Brain microvascular endothelial cell (primary cell): ENCODE results near the gene CAST.

Experiments
- DNase-seq: peaks from one replicate; pipeline ENCODE4 v3.0.0-alpha.2; 2020
- H3K27ac ChIP-seq: fragments of 250-450 bp; sonication (Bioruptor Pico); 2 replicates; pipeline ENCODE4 v1.5.1; 2020; ENCODE audit warnings: mild to moderate bottlenecking, moderate library complexity
- H3K27me3 ChIP-seq: fragments of 250-450 bp; sonication (Bioruptor Pico); replicated peaks from 2 replicates; pipeline ENCODE4 v1.5.1; 2020; ENCODE audit warnings: mild to moderate bottlenecking
- H3K36me3 ChIP-seq: fragments of 250-450 bp; sonication (Bioruptor Pico); replicated peaks from 2 replicates; pipeline ENCODE4 v1.5.1; 2020; ENCODE audit warnings: mild to moderate bottlenecking
- H3K4me3 ChIP-seq: 2 replicates; pipeline ENCODE4 v1.5.1; 2011; ENCODE audit warnings: low read depth, mild to moderate bottlenecking, control low read depth, low read length, moderate library complexity
- in situ Hi-C: cut with HindIII; loops from 2 replicates; pipeline ENCODE4 v1.10.0; 2017; ENCODE audit warnings: low sequenced_read_pairs, low pct_ligation_motif_present
- TF ChIP-seq, protein P1 (sequence below): IDR thresholded peaks from 2 replicates; pipeline ENCODE4 v1.5.1; 2011; ENCODE audit warnings: low read depth, mild to moderate bottlenecking, moderate library complexity, low read length, control low read depth, inconsistent platforms; ENCODE audit errors: missing control alignments

The CAST gene

DNA sequence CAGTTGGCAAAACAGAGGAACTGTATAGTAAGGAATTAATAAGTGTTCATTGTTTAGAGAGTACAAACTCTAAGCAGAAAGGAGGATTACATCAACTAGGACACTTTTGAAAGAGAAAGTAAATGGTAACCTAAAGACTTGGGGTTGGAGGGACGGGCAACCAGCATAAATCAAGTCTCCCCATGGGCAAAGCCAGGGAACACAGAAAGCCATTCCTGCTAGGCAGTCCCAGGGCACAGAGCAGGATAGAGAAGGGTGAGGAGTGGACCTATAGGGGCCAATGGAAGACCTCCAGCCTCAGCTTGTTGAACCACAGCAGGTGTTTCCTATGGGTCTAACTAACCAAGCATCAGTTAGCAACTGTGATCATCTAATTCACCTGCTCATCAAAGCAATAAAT lies 154.8 kb downstream of the CAST start:
- Histone ChIP-seq H3K27ac (no peak overlapping the region), H3K4me3 (no peak overlapping the region), H3K36me3 (no peaks in the 10 kb centered on the region), H3K27me3 (no peaks in the 10 kb centered on the region)
- TF ChIP-seq, protein P1, sequence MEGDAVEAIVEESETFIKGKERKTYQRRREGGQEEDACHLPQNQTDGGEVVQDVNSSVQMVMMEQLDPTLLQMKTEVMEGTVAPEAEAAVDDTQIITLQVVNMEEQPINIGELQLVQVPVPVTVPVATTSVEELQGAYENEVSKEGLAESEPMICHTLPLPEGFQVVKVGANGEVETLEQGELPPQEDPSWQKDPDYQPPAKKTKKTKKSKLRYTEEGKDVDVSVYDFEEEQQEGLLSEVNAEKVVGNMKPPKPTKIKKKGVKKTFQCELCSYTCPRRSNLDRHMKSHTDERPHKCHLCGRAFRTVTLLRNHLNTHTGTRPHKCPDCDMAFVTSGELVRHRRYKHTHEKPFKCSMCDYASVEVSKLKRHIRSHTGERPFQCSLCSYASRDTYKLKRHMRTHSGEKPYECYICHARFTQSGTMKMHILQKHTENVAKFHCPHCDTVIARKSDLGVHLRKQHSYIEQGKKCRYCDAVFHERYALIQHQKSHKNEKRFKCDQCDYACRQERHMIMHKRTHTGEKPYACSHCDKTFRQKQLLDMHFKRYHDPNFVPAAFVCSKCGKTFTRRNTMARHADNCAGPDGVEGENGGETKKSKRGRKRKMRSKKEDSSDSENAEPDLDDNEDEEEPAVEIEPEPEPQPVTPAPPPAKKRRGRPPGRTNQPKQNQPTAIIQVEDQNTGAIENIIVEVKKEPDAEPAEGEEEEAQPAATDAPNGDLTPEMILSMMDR: no peak
- no peak for DNase-seq
- in situ Hi-C loops: no loop called here

DNA sequence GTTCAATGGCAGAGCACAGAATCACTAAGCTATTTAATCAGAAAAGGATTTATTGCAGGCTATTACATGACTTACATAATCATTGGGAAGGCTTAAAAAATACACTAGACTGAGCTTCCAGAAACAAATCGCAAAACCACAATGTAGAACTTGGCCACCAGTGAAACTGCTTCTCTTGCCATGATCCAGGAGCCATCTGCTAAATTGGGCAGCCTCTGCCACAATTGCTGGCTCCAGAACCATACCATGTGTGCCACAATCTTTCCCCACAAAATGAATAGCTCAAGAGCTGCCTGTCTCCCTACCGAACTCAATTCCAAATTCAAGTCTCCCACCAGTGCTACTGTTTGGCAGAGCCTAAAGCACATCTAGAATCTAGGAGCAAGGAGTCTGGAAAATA lies 155.3 kb downstream of the CAST start:
- no peaks in the 10 kb centered on the region for H3K27me3 ChIP-seq
- no peak for DNase-seq
- in situ Hi-C loops: no loop called here
- no peak overlapping the region for H3K27ac ChIP-seq
- H3K36me3 ChIP-seq: no peaks in the 10 kb centered on the region
- TF ChIP-seq, protein P1: no peak
- no peak overlapping the region for H3K4me3 ChIP-seq

DNA sequence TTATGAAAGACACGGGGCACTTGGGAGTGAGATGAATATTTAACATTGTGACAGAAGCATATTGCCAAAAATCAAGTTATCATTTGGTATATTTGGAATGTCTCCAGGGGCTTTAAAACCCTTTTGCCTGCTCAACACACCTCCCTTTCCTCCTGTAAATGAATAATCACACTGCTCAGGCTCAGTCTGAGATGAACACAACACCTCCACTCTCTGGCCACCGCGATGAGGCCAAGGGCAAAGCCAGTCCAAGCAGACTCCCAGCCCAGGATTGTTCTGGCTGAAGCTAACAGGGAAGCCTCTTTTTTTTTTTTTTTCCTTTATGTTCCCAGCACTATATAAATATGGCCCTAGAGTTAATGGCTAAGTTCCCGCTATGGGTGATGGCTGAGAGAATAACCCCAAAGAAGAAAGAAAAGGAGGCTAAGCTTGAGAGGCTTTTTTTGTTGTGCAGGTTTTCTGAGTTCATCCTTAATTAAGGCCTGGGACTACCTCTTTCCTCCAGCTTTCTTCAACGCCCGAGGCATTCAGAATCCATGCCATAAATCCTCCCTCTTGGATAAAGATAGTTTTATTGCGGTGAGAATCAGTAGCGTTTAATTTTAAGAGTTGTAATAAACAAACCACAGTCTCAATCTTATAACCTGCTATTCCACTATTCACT lies 156.1 kb downstream of the CAST start:
- in situ Hi-C loops: no loop called here
- Histone ChIP-seq H3K27ac (no peak overlapping the region), H3K27me3 (no peaks in the 10 kb centered on the region), H3K36me3 (no peaks in the 10 kb centered on the region), H3K4me3 (no peak overlapping the region)
- no peak for DNase-seq
- TF ChIP-seq, protein P1: no peak

DNA sequence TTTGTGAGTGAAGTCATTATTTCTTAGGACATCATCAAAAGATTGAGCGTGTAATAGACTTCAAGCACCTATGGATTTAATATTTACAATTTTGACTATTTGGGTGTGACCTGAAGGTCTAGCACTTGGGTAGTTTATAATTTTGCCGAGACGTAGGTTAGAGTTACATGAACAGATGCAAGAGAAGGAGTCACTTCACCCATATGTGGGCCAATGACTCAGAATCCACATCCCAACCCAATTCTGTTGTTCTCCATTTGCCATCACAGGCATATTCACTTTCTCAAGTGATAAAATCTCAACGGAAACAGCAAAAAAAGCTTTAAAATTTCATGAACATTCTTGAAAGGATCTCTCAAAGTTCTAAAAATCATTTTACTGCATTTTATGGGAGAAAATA lies 157.6 kb downstream of the CAST start:
- no peak overlapping the region for H3K27ac ChIP-seq
- no peaks in the 10 kb centered on the region for H3K36me3 ChIP-seq
- TF ChIP-seq, protein P1: no peak
- in situ Hi-C loops: no loop called here
- no peaks in the 10 kb centered on the region for H3K27me3 ChIP-seq
- H3K4me3 ChIP-seq: no peak overlapping the region
- DNase-seq: no peak

DNA sequence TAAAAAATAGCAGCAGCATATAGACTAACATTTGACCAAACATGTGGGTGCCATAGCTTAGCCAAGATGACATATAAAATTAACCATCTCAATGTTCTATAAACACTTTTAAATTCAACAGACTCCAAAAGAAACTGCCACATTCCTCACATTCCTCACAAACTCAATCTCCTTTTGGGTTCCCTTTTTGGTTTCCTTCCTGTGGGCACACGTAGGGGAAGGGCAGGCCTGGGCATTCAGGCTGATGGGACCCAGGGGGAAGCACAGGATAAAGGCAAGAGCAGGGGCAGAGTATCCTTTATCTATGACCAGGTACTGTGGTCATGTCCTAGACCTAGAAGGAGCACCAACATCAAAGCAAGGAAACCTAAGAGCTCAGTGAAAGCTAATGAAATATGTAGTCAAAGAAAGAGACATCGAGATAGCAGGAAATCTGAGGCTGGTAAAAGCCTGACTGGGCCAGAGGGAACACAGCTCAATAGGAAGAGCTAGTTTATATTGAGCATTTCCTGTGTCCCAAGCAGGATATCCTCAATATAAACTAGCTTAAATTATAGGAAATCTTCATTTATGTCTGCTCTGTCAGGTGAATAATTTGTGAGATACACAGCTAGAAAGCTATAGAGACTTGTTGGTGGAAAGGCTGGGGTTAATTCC lies 159.2 kb downstream of the CAST start:
- Histone ChIP-seq H3K27ac (no peak overlapping the region), H3K4me3 (no peak overlapping the region), H3K27me3 (no peaks in the 10 kb centered on the region), H3K36me3 (no peaks in the 10 kb centered on the region)
- TF ChIP-seq, protein P1: no peak
- no peak for DNase-seq
- in situ Hi-C loops: no loop called here
